GM12864 (cell line): Measurements from ENCODE around the gene TMEM184A.

Source experiments
- DNase-seq: peaks from one replicate; pipeline ENCODE4 v3.0.0-alpha.2; 2011; ENCODE audit warnings: low read depth
- H3K4me3 ChIP-seq: 2 replicates; pipeline ENCODE4 v1.5.1; 2011; ENCODE audit warnings: mild to moderate bottlenecking, low read depth, low read length, control low read depth
- CTCF ChIP-seq: IDR thresholded peaks from 2 replicates; pipeline ENCODE4 v1.5.1; 2011; ENCODE audit warnings: low read depth, mild to moderate bottlenecking, moderate library complexity, low read length, control low read depth, inconsistent platforms; ENCODE audit errors: missing control alignments

Gene TMEM184A

GRCh38 chr7:1546274-1546908 lies 9.6 kb downstream of the TMEM184A start:
- H3K4me3 ChIP-seq: no peak overlapping the region
- no peak for TF ChIP-seq CTCF
- DNase-seq: no peak

- no peak overlapping the region for H3K4me3 ChIP-seq
- no peak for DNase-seq
- TF ChIP-seq CTCF: peak; percentile 4
These were observed 10.4 kb downstream of the TMEM184A start for GRCh38 chr7:1545417-1546246.

- H3K4me3 ChIP-seq: no peak overlapping the region
- TF ChIP-seq CTCF: no peak
- no peak for DNase-seq
These were observed 11.0 kb downstream of the TMEM184A start for GRCh38 chr7:1544896-1545416.

GRCh38 chr7:1544178-1544895 lies 11.7 kb downstream of the TMEM184A start:
- TF ChIP-seq CTCF: no peak
- no peak overlapping the region for H3K4me3 ChIP-seq
- no peak for DNase-seq

GRCh38 chr7:1543826-1544177 lies 12.2 kb downstream of the TMEM184A start:
- no peak for TF ChIP-seq CTCF
- no peak for DNase-seq
- no peak overlapping the region for H3K4me3 ChIP-seq

- H3K4me3 ChIP-seq: no peak overlapping the region
- TF ChIP-seq CTCF: no peak
- no peak for DNase-seq
These were observed 12.9 kb downstream of the TMEM184A start for GRCh38 chr7:1542841-1543747.
